GM12874 (cell line): ENCODE measurements around the gene TBC1D25.

Source experiments
- TF ChIP-seq, protein P1 (sequence below): IDR thresholded peaks from 2 replicates; pipeline ENCODE4 v1.5.1; 2011; ENCODE audit warnings: low read depth, mild to moderate bottlenecking, control low read depth, low read length, moderate library complexity; ENCODE audit not compliant: insufficient read depth

TBC1D25 gene

DNA sequence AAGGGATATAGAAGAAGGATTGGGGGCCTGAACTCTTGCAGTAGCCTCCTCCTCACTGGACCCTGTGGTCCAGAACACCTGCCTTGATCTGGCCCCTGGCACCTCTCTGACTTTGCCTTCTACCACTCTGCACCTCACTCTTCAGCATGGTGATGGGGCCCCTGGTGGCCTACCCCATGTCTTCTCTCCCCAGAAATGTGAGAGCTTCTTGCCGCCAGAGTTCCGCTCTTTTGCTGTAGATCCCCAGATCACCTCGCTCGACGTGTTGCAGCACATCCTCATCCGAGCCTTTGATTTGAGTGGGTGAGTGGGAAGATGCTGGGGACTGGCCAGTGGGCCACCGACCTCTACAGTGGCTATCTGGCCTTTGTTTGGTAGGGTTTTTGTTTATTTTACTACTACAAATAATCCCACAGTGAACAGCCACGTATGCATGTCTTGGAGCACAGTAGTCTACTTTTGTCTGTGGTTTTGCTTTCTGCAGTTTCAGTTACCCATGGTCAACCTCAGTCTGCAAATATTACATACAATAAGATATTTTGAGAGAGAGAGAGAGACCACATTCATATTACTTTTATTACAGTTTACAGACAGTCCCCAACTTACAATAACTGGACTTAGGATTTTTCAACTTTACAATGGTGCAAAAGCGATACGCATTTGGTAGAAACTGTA lies 1.8 kb downstream of the TBC1D25 start:
- TF ChIP-seq, protein P1, sequence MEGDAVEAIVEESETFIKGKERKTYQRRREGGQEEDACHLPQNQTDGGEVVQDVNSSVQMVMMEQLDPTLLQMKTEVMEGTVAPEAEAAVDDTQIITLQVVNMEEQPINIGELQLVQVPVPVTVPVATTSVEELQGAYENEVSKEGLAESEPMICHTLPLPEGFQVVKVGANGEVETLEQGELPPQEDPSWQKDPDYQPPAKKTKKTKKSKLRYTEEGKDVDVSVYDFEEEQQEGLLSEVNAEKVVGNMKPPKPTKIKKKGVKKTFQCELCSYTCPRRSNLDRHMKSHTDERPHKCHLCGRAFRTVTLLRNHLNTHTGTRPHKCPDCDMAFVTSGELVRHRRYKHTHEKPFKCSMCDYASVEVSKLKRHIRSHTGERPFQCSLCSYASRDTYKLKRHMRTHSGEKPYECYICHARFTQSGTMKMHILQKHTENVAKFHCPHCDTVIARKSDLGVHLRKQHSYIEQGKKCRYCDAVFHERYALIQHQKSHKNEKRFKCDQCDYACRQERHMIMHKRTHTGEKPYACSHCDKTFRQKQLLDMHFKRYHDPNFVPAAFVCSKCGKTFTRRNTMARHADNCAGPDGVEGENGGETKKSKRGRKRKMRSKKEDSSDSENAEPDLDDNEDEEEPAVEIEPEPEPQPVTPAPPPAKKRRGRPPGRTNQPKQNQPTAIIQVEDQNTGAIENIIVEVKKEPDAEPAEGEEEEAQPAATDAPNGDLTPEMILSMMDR, result no peak

DNA sequence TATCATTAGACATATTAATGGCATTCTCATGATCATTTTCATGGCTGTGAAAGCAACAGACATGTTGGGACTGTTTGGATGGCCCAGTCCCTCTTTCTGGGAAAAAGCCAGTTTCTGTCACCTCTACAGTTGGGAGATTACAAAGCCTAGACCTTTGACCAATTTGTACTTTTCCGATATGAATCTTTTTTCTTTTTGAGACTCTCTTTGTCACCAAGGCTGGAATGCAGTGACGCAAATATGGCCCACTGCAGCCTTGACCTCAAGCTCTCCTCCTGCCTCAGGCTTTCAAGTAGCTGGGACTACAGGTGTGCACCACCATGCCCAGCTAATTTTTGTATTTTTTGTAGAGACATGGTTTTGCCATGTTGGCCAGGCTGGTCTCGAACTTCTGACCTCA lies 9.4 kb downstream of the TBC1D25 start:
- TF ChIP-seq, protein P1, result no peak

DNA sequence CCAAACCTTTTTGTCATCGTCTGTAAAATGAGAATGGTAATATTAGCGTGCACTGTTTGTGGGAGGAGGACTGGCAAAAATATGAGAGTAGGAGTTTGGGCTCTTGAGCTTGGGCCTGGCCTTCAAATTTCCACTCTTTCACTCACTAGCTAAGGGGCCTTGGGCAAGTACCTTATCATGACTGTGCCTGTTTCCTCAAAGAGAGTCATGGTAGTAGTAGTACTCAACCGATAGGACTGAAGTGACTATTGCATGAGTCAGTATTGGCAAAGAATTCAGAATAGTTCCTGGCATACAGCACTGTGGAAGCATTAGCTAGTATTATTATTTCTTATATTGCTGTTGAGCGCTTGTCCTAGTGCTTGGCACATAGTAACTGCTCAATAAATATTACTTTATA lies 18.8 kb downstream of the TBC1D25 start:
- TF ChIP-seq, protein P1, result no peak

DNA sequence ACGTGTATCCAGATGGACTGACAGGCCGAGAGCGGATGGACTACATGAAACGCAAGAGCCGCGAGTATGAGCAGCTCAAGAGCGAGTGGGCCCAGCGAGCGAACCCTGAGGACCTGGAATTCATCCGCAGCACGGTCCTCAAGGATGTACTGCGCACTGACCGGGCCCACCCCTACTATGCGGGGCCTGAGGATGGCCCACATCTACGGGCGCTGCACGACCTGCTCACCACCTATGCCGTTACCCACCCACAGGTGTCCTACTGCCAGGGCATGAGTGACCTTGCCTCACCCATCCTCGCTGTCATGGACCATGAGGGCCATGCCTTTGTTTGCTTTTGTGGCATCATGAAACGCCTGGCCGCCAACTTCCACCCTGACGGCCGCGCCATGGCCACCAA lies 20.1 kb downstream of the TBC1D25 start:
- TF ChIP-seq, protein P1, result no peak

DNA sequence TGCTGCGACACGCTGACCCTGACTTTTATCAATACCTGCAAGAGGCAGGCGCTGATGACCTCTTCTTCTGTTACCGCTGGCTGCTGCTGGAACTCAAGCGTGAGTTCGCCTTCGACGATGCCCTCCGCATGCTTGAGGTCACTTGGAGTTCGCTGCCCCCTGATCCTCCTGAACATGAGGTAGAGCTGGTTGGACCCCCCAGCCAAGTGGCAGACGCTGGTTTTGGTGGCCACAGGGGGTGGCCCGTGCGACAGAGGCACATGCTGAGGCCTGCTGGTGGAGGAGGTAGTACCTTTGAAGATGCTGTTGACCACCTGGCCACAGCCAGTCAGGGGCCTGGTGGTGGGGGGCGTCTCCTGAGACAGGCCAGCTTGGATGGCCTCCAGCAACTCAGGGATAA lies 20.5 kb downstream of the TBC1D25 start:
- TF ChIP-seq, protein P1, result no peak

DNA sequence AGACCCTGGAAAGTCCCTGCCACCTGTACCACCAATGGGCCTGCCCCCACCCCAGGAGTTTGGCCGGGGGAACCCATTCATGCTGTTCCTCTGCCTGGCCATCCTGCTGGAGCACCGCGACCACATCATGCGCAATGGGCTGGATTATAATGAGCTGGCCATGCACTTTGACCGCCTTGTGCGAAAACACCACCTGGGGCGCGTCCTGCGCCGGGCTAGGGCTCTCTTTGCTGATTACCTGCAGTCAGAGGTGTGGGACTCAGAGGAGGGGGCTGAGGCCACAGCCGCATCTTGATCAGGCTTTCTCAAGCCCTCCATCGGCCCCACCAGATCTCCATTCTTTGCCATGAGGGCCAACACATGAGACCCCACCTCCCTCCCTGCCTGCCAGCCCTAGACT lies 21.2 kb downstream of the TBC1D25 start:
- TF ChIP-seq, protein P1, result no peak

DNA sequence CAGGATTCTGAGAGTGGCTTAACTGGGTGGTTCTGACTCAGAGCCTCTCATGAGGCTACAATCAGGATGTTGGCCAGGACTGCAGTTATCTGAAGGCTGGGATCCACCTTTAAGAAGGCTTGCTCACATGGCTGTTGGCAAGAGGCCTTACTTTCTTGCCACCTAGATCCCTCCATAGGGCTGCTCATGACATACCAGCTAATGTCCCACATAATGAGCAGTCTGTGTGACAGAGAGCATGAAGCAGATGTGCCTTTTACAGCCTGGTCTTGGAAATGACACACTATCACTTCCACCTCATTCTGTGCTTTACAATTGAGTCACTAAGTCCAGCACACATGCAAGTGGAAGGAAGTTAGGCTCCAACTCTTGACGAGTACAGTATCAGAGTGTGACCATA lies 30.4 kb downstream of the TBC1D25 start:
- TF ChIP-seq, protein P1, result no peak
